Endodermal cell (in vitro differentiated cells): ENCODE measurements around the gene ELFN1. TPM values are rescaled to one million over a fixed set of nuclear protein-coding genes. Genes with fewer than 3 reads are reported as not detected.

Experiments
- DNase-seq: peaks from one replicate; pipeline ENCODE4 v3.0.0-alpha.2; 2017
- H3K27ac ChIP-seq: 2 replicates; pipeline ENCODE4 v1.5.1; 2013; ENCODE audit warnings: mild to moderate bottlenecking, low read depth, low read length, moderate library complexity
- H3K27me3 ChIP-seq: 2 replicates; pipeline ENCODE4 v1.6.1; 2013; ENCODE audit warnings: mild to moderate bottlenecking, low read length, moderate library complexity; ENCODE audit not compliant: insufficient read depth, control insufficient read depth, poor library complexity, severe bottlenecking
- H3K36me3 ChIP-seq: 2 replicates; pipeline ENCODE4 v1.7.0; 2013; ENCODE audit warnings: mild to moderate bottlenecking, low read length, moderate library complexity; ENCODE audit not compliant: control insufficient read depth, insufficient read depth
- H3K4me1 ChIP-seq: one replicate; pipeline ENCODE4 v1.7.0; 2013; ENCODE audit warnings: low read length; ENCODE audit not compliant: control insufficient read depth, insufficient read depth
- H3K4me3 ChIP-seq: 2 replicates; pipeline ENCODE4 v1.5.1; 2013; ENCODE audit warnings: mild to moderate bottlenecking, low read length, moderate library complexity
- H3K9ac ChIP-seq: 2 replicates; pipeline ENCODE4 v1.6.1; 2013; ENCODE audit warnings: mild to moderate bottlenecking, low read length, moderate library complexity; ENCODE audit not compliant: poor library complexity, severe bottlenecking; ENCODE audit errors: extremely low read depth
- H3K9me3 ChIP-seq: 2 replicates; pipeline ENCODE4 v1.6.1; 2013; ENCODE audit warnings: mild to moderate bottlenecking, low read length, moderate library complexity; ENCODE audit not compliant: control insufficient read depth
- H3K27ac Mint-ChIP-seq: 2 replicates; pipeline ENCODE4 v1.8.0; 2020; ENCODE audit warnings: mixed read lengths
- H3K27me3 Mint-ChIP-seq: 2 replicates; pipeline ENCODE4 v1.8.0; 2021; ENCODE audit warnings: mild to moderate bottlenecking, mixed read lengths; ENCODE audit not compliant: insufficient read depth
- H3K36me3 Mint-ChIP-seq: 2 replicates; pipeline ENCODE4 v1.8.0; 2020; ENCODE audit warnings: low read depth, mixed read lengths
- H3K4me1 Mint-ChIP-seq: 2 replicates; pipeline ENCODE4 v1.8.0; 2020; ENCODE audit warnings: mixed read lengths
- H3K4me3 Mint-ChIP-seq: 2 replicates; pipeline ENCODE4 v1.8.0; 2020; ENCODE audit warnings: mild to moderate bottlenecking, moderate library complexity, mixed read lengths
- H3K9me3 Mint-ChIP-seq: 2 replicates; pipeline ENCODE4 v1.8.0; 2020; ENCODE audit warnings: mild to moderate bottlenecking, mixed read lengths
- CTCF ChIP-seq: fragments of 200-600 bp; sonication (generic); conservative IDR thresholded peaks from 2 replicates; pipeline ENCODE4 v1.5.0; 2021; ENCODE audit warnings: antibody characterized with exemption, mild to moderate bottlenecking
- WGBS, 2 experiments: methylation state at CpG; one replicate each; pipeline versions ENCODE4 v1.1.5 to v1.1.7; 2013; ENCODE audit warnings: missing lambda C conversion rate in 2 of 2, mixed read lengths in 1 of 2; ENCODE audit not compliant: insufficient coverage in 1 of 2, insufficient read length in 1 of 2; 5-methylcytosine and 5-hydroxymethylcytosine counted together
- total RNA-seq, 2 donors: library from RNA; stranded (reverse); fragmentation: NEBNext Ultra II Directional in 1 of 2; extraction: Animal tissue kit (Norgen Biotek cat#: 25700) in 1 of 2; gene quantifications; 2 replicates in 1 of 2; 3 replicates in 1 of 2; pipeline ENCODE4 v1.2.1, GENCODE V29; 2021

Gene ELFN1
- total RNA-seq, 2 donors from 2014 or later = 2.1 to 5.0 TPM

- no peak overlapping the region for H3K27ac Mint-ChIP-seq
- H3K4me1 Mint-ChIP-seq = no peaks in the 10 kb centered on the region
- no peak for DNase-seq
- Histone ChIP-seq H3K9ac (no peak overlapping the region), H3K4me3 (no peak overlapping the region), H3K27ac (no peak overlapping the region), H3K36me3 (no peaks in the 10 kb centered on the region), H3K9me3 (peaks cover 7% of the 10 kb centered on the region), H3K4me1 (no peaks in the 10 kb centered on the region), H3K27me3 (no peaks in the 10 kb centered on the region)
- WGBS, 2 experiments = 100% methylated on average over 2 of the region's 2 CpGs; no CpG with 5 or more reads in 1 of the 2 experiments
- no peak overlapping the region for H3K4me3 Mint-ChIP-seq
- H3K27me3 Mint-ChIP-seq = no peaks in the 10 kb centered on the region
- H3K36me3 Mint-ChIP-seq = no peaks in the 10 kb centered on the region
- no peak for TF ChIP-seq CTCF
- peaks cover 24% of the 10 kb centered on the region for H3K9me3 Mint-ChIP-seq
Measured at GRCh38 chr7:1637155-1637554, 32.9 kb upstream of the ELFN1 start.

GRCh38 chr7:1638215-1638661 is 31.8 kb upstream of the ELFN1 start:
- Histone ChIP-seq H3K9me3 (peaks cover 7% of the 10 kb centered on the region), H3K4me1 (no peaks in the 10 kb centered on the region), H3K4me3 (no peak overlapping the region), H3K27ac (no peak overlapping the region), H3K36me3 (no peaks in the 10 kb centered on the region), H3K9ac (no peak overlapping the region), H3K27me3 (no peaks in the 10 kb centered on the region)
- Mint-ChIP-seq H3K27ac (no peak overlapping the region), H3K4me3 (no peak overlapping the region), H3K4me1 (no peaks in the 10 kb centered on the region), H3K27me3 (no peaks in the 10 kb centered on the region), H3K36me3 (no peaks in the 10 kb centered on the region), H3K9me3 (peaks cover 24% of the 10 kb centered on the region)
- no peak for DNase-seq
- WGBS, 2 experiments = 56 to 70% methylated on average over 7 to 11 of the region's 11 CpGs
- TF ChIP-seq CTCF = no peak

GRCh38 chr7:1639071-1639470 is 31.0 kb upstream of the ELFN1 start:
- no peaks in the 10 kb centered on the region for H3K36me3 Mint-ChIP-seq
- no peak for TF ChIP-seq CTCF
- no peak for DNase-seq
- H3K4me1 Mint-ChIP-seq = no peaks in the 10 kb centered on the region
- Histone ChIP-seq H3K9me3 (peaks cover 7% of the 10 kb centered on the region), H3K4me3 (no peak overlapping the region), H3K9ac (no peak overlapping the region), H3K4me1 (no peaks in the 10 kb centered on the region), H3K27ac (no peak overlapping the region), H3K36me3 (no peaks in the 10 kb centered on the region), H3K27me3 (no peaks in the 10 kb centered on the region)
- H3K4me3 Mint-ChIP-seq = no peak overlapping the region
- H3K27me3 Mint-ChIP-seq = no peaks in the 10 kb centered on the region
- H3K9me3 Mint-ChIP-seq = peaks cover 24% of the 10 kb centered on the region
- no peak overlapping the region for H3K27ac Mint-ChIP-seq
- WGBS, 2 experiments = 91 to 96% methylated on average over 5 to 8 of the region's 8 CpGs
